Fibroblast of the aortic adventitia (primary cell): ENCODE results near the gene TCF23. TPM values are rescaled to one million over a fixed set of nuclear protein-coding genes. Genes with fewer than 3 reads are reported as not detected.

ENCODE experiments used
- DNase-seq: peaks from one replicate; pipeline ENCODE4 v3.0.0-alpha.2; 2010; ENCODE audit warnings: low read depth
- H3K4me3 ChIP-seq: 2 replicates; pipeline ENCODE4 v1.5.1; 2011; ENCODE audit warnings: low read depth, mild to moderate bottlenecking, control low read depth, low read length, moderate library complexity
- CTCF ChIP-seq: IDR thresholded peaks from 2 replicates; pipeline ENCODE4 v1.5.1; 2011; ENCODE audit warnings: mild to moderate bottlenecking, low read length, control low read depth, inconsistent platforms; ENCODE audit not compliant: insufficient read depth
- total RNA-seq: library from RNA; depleted of rRNA; stranded (reverse); fragments of >200 nt; gene quantifications from 2 replicates; pipeline ENCODE4 v1.2.3, GENCODE V29; 2012; ENCODE audit warnings: low replicate concordance

Gene TCF23
- total RNA-seq, 1 donor: not detected

GRCh38 chr2:27179344-27180000 is 30.7 kb downstream of the TCF23 start:
- TF ChIP-seq CTCF: no peak
- no peak for DNase-seq
- H3K4me3 ChIP-seq: no peak overlapping the region

GRCh38 chr2:27182346-27182745 is 33.5 kb downstream of the TCF23 start:
- no peak for TF ChIP-seq CTCF
- DNase-seq: peak; percentile 39
- H3K4me3 ChIP-seq: no peak overlapping the region

- DNase-seq: peak; percentile 49
- no peak overlapping the region for H3K4me3 ChIP-seq
- TF ChIP-seq CTCF: no peak
Measured at GRCh38 chr2:27184115-27184514, 35.3 kb downstream of the TCF23 start.

GRCh38 chr2:27185331-27186026 is 36.7 kb downstream of the TCF23 start:
- DNase-seq: peak; percentile 90
- no peak for TF ChIP-seq CTCF
- H3K4me3 ChIP-seq: no peak overlapping the region

- H3K4me3 ChIP-seq: no peak overlapping the region
- no peak for DNase-seq
- no peak for TF ChIP-seq CTCF
Measured at GRCh38 chr2:27186613-27187345, 38.0 kb downstream of the TCF23 start.

- TF ChIP-seq CTCF: no peak
- no peak overlapping the region for H3K4me3 ChIP-seq
- DNase-seq: no peak
Measured at GRCh38 chr2:27189989-27190388, 41.2 kb downstream of the TCF23 start.
